Measurements from ENCODE around the gene ZMIZ1. TPM values are rescaled to one million over a fixed set of nuclear protein-coding genes. Genes with fewer than 3 reads are reported as not detected.

Gene ZMIZ1
- polyA plus RNA-seq, 1 experiment, result 13.0 TPM

DNA sequence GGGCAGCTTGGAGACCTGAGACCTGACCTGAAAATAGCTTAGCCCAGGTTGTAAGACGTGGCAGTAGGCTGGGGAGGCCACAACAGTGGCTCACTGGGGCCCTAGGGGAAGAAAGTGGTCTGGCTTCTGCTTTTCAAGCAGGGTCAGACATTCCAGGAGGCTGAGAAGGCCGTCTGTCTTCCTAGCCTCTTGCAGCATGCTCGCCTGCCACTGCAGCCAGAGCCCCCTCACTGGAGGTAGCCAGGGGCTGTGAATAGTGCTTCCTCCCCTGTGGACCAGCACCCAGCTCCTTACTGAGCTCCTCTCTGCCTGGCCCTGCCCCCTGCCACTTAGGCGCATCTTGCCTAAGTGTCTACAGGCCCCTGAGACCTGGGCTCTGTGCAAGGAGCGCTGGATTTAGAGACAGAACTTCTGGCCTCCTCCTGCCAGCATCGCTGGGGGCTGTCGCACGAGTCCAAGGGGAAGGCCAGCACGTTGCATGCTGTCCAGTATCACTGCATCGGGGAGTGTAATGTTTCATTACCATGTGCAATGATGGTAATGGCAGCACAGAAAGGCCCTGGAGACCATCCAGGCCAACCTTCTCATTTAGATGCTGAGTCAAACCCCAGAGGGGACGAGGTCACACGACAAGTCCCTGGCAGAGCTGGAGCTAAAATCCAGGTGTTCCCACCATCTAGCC lies 12.7 kb downstream of the ZMIZ1 start:
- no peak overlapping the region for H3K4me3 ChIP-seq (ENCODE audit: low read depth, low read length)
- TF ChIP-seq, protein P1, sequence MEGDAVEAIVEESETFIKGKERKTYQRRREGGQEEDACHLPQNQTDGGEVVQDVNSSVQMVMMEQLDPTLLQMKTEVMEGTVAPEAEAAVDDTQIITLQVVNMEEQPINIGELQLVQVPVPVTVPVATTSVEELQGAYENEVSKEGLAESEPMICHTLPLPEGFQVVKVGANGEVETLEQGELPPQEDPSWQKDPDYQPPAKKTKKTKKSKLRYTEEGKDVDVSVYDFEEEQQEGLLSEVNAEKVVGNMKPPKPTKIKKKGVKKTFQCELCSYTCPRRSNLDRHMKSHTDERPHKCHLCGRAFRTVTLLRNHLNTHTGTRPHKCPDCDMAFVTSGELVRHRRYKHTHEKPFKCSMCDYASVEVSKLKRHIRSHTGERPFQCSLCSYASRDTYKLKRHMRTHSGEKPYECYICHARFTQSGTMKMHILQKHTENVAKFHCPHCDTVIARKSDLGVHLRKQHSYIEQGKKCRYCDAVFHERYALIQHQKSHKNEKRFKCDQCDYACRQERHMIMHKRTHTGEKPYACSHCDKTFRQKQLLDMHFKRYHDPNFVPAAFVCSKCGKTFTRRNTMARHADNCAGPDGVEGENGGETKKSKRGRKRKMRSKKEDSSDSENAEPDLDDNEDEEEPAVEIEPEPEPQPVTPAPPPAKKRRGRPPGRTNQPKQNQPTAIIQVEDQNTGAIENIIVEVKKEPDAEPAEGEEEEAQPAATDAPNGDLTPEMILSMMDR (IDR thresholded peaks at IDR 0.05; ENCODE audit: insufficient read depth, low read depth, low read length), result no peak
- peak; percentile 80 for DNase-seq (ENCODE audit: low read depth)
- peaks cover 7% of the 10 kb centered on the region for H3K36me3 ChIP-seq (ENCODE audit: control insufficient read depth, insufficient read depth, low read length)
- CTCF ChIA-PET, result interaction anchor here (3.7 kb wide), 1 partner anchor 115 kb away, joined by 29 read pairs; no protein-coding TSS in a partner anchor
- no peaks in the 10 kb centered on the region for H3K27me3 ChIP-seq (ENCODE audit: control insufficient read depth, insufficient read depth, low read length)
- POLR2A ChIA-PET, result interaction anchor here (0.5 to 0.9 kb wide), 2 partner anchors 10 to 431 kb away, joined by 3 read pairs; no protein-coding TSS in a partner anchor

DNA sequence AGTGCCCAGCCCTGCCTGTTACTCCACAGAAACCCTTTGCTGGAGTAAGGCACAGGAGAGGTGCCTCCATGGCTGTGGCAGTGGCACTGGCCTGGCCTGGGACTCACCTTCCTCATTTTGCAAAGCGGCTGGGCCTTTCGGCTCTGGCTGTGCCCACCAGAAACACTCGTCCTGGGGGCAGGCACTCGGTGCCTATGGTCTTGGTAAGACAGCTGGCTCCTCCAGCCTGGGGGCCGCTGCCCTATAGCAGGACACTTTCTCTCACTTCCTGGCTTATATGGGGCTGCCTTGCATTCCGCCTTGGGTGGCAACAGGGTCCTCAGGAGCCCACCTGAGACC lies 13.2 kb downstream of the ZMIZ1 start:
- CTCF ChIA-PET, result interaction anchor here (1.7 to 3.7 kb wide), 2 partner anchors 16 to 114 kb away, joined by 4 to 29 read pairs; no protein-coding TSS in a partner anchor

DNA sequence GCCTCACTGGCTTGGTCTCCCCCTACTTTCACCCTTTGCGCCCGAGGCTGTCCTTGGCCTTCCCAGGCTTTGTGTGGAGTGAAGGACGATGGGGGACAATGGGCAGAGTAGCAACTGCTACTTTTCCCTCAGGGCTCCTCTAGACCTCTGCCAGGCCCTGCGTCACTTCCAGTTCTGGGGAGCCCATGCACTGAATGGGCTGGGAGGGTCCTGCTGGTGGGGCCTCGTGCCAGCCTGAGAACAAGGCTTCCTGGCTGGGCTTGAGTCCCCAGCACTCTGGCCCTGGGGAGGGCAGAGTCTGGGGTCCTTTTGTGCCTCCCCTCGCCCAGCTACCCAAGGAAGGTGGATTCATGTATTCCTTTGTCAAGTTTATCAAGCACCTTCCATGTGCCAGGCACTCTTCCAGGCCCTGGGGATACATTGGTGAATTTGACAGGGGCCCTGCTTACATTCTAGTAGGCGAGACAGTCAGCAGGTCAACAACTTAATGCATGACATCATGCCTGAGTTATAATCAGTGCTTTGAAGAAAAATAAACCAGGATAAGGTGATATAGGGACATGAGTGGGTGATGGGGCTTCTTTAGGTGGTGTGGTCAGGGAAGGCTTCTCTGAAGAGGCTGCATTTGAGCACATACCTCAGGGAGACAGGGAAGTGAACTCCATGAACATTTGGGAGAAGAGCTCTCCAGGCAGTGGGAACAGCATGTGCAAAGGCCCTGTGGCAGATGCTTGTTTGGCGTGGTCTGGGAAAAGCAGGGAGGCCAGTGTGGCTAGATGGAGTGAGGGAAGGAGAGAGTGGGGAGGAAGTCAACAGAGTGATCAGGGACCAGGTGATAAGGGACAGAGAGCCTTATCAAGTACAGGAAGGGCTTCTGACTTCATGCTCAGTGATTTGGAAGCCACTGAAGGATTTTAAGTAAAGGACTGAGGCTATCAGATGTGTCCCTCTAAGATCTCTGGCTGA lies 14.1 kb downstream of the ZMIZ1 start:
- no peaks in the 10 kb centered on the region for H3K27me3 ChIP-seq (ENCODE audit: control insufficient read depth, insufficient read depth, low read length)
- no peak for DNase-seq (ENCODE audit: low read depth)
- POLR2A ChIA-PET, result no interaction called here
- CTCF ChIA-PET, result interaction anchor here (1.1 to 3.7 kb wide), 3 partner anchors 15 to 113 kb away, joined by 3 to 29 read pairs (median 4); no protein-coding TSS in a partner anchor
- no peak overlapping the region for H3K4me3 ChIP-seq (ENCODE audit: low read depth, low read length)
- TF ChIP-seq, protein P1 (IDR thresholded peaks at IDR 0.05; ENCODE audit: insufficient read depth, low read depth, low read length), result no peak
- H3K36me3 ChIP-seq (ENCODE audit: control insufficient read depth, insufficient read depth, low read length), result peaks cover 7% of the 10 kb centered on the region

More for the DNA sequence above, 13.2 kb downstream of the ZMIZ1 start:
- TF ChIP-seq, protein P1 (IDR thresholded peaks at IDR 0.05; ENCODE audit: insufficient read depth, low read depth, low read length), result no peak
- Histone ChIP-seq H3K36me3 (ENCODE audit: control insufficient read depth, insufficient read depth, low read length) (peaks cover 7% of the 10 kb centered on the region), H3K27me3 (ENCODE audit: control insufficient read depth, insufficient read depth, low read length) (no peaks in the 10 kb centered on the region), H3K4me3 (ENCODE audit: low read depth, low read length) (no peak overlapping the region)
- POLR2A ChIA-PET, result interaction anchor here (0.5 kb wide), 1 partner anchor 432 kb away, joined by 3 read pairs; no protein-coding TSS in a partner anchor
- DNase-seq (ENCODE audit: low read depth), result no peak

DNA sequence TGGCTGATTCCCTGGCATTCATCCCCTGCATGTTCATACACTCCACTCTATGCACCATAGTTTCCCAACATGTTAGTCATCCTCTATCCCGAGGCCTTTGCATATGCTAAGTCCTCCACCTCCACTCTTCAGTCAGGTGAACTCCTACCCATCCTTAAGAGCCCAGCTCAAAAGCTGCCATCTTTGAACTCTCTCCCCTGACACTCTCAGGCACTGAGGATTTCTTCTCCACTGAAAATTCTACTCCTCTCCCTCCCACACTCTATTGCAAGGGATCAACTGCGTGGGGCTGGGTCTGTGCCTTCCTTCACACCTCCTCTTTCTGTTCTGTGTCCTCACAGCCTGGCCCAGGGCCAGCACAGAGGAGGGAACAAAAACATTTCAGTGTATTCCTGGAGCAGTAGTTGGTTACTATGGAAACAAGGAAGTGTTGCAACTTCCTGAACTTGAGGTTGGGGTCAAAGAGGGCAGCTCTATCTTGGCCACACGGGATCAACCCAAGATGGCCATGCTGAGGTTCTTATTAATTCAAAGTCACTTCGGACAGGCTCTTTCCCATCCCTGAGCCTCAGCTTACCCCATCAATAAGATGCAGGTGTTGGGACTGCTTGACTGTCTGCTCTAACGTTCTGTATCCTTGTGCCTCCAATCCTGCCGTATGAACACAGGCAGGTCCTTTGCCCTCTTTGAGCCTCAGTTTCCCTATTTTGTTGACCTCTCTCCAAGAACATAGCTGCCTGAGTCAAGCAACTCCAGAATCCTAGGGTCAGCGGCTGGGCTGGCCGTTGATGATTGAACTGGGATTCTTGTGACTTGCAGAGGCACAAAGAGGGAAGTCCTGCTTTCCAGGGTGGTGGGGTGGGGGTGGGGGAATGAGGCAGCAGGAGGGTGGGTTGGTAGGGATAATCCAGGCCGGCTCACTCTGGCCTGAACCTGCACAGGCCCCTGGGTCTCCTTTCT lies 15.5 kb downstream of the ZMIZ1 start:
- Histone ChIP-seq H3K36me3 (ENCODE audit: control insufficient read depth, insufficient read depth, low read length) (peaks cover 7% of the 10 kb centered on the region), H3K4me3 (ENCODE audit: low read depth, low read length) (no peak overlapping the region), H3K27me3 (ENCODE audit: control insufficient read depth, insufficient read depth, low read length) (no peaks in the 10 kb centered on the region)
- ChIA-PET CTCF (interaction anchor here (0.6 to 1.1 kb wide), 2 partner anchors 8 to 18 kb away, joined by 3 read pairs; no protein-coding TSS in a partner anchor), POLR2A (no interaction called here)
- TF ChIP-seq, protein P1 (IDR thresholded peaks at IDR 0.05; ENCODE audit: insufficient read depth, low read depth, low read length), result no peak
- DNase-seq (ENCODE audit: low read depth), result no peak
